22Rv1 (cell line): ENCODE data around the gene IFIT5.
"Not testable (repeated sequence)": the region's sequence is repeated elsewhere in the genome, so short reads cannot be mapped to it uniquely, and the experiment has no call there.

Experiments used
- CTCF ChIP-seq: fragments of 450-650 bp; IDR thresholded peaks from 2 replicates; pipeline ENCODE4 v1.5.1; 2017; ENCODE audit warnings: mild to moderate bottlenecking
- ZFX ChIP-seq: fragments of 450-650 bp; IDR thresholded peaks from 2 replicates; pipeline ENCODE4 v1.6.1; 2017; ENCODE audit warnings: antibody characterized with exemption, borderline replicate concordance

DNA sequence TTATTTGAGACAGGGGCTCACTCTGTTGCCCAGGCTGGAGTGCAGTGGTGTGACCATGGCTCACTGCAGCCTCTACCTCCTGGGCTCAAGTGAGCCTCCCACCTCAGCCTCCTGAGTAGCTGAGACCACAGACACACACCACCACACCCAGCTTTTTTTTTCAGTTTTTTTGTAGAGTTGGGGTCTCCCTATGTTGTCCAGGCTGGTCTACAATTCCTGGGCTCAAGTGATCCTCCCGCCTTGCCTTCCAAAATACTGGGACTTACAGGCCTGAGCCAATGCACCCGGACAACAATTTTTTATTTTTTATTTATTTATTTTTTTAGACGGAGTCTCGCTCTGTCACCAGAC lies 23.2 kb upstream of the IFIT5 start:
- not testable (repeated sequence) for TF ChIP-seq CTCF, ZFX
